K562 (cell line): ENCODE measurements around the gene TIPIN. TPM values are rescaled to one million over a fixed set of nuclear protein-coding genes. Genes with fewer than 3 reads are reported as not detected.

Source experiments
- FOXO4 ChIP-seq: fragments of 450-650 bp; formaldehyde crosslinking; IDR thresholded peaks from 2 replicates; pipeline ENCODE4 v1.4.0; 2020; ENCODE audit warnings: mild to moderate bottlenecking, moderate library complexity
- KDM1A ChIP-seq, 2 experiments: fragments of 450-650 bp; IDR thresholded peaks; 2 replicates each; pipeline ENCODE4 v1.6.1; 2016; ENCODE audit warnings: mild to moderate bottlenecking in 2 of 2
- NFATC3 ChIP-seq: fragments of 450-650 bp; IDR thresholded peaks from 2 replicates; pipeline ENCODE4 v1.6.1; 2017; ENCODE audit warnings: mild to moderate bottlenecking
- NR2C1 ChIP-seq, 2 experiments: fragments of 450-650 bp; IDR thresholded peaks; 2 replicates each; pipeline ENCODE4 v1.6.1; 2017; ENCODE audit warnings: mild to moderate bottlenecking in 2 of 2, antibody characterized with exemption in 1 of 2, inconsistent platforms in 1 of 2, missing compliant biosample characterization in 1 of 2, missing genetic modification characterization in 1 of 2
- RBM39 ChIP-seq: fragments of 200-400 bp; formaldehyde crosslinking; optimal IDR thresholded peaks from 2 replicates; pipeline ENCODE3; 2018; ENCODE audit warnings: low read depth, low read length
- SMAD2 ChIP-seq: fragments of 150-350 bp; IDR thresholded peaks from 2 replicates; pipeline ENCODE4 v1.6.1; 2014; ENCODE audit warnings: low read depth, mild to moderate bottlenecking, low read length
- SMARCC2 ChIP-seq: fragments of 450-650 bp; IDR thresholded peaks from 2 replicates; pipeline ENCODE4 v1.6.1; 2017; ENCODE audit warnings: antibody characterized with exemption, moderate library complexity, mild to moderate bottlenecking, low read depth
- TCFL5 ChIP-seq: fragments of 250-450 bp; sonication (Bioruptor Pico); conservative IDR thresholded peaks from 2 replicates; pipeline ENCODE4 v1.6.1; 2021; ENCODE audit warnings: mild to moderate bottlenecking, moderate library complexity, matching md5 sums
- TFAM ChIP-seq: fragments of 250-450 bp; sonication (Bioruptor Pico); conservative IDR thresholded peaks from 2 replicates; pipeline ENCODE4 v1.5.0; 2021; ENCODE audit warnings: mild to moderate bottlenecking, moderate library complexity
- THRA ChIP-seq: fragments of 450-650 bp; IDR thresholded peaks from 2 replicates; pipeline ENCODE4 v1.6.1; 2017; ENCODE audit warnings: mild to moderate bottlenecking, moderate library complexity
- TOE1 ChIP-seq, 2 experiments: fragments of 450-650 bp in 1 of 2; sonication (generic) in 1 of 2; formaldehyde crosslinking in 1 of 2; IDR thresholded peaks; 2 replicates each; pipeline versions ENCODE4 v1.7.1 to v1.8.0; 2016 to 2022; ENCODE audit warnings: borderline replicate concordance in 2 of 2, mild to moderate bottlenecking in 2 of 2, antibody characterized with exemption in 1 of 2, inconsistent platforms in 1 of 2, low read depth in 1 of 2, missing genetic modification reagents in 1 of 2, moderate library complexity in 1 of 2
- XRCC5 ChIP-seq: fragments of 200-400 bp; formaldehyde crosslinking; IDR thresholded peaks from 2 replicates; pipeline ENCODE4 v1.6.1; 2017; ENCODE audit warnings: low read depth, mild to moderate bottlenecking, low read length
- ZBTB33 ChIP-seq: sonication (generic); formaldehyde crosslinking; IDR thresholded peaks from 2 replicates; pipeline ENCODE4 v1.8.1; 2023; ENCODE audit warnings: mild to moderate bottlenecking, missing genetic modification reagents
- ZEB2 ChIP-seq: fragments of 450-650 bp; IDR thresholded peaks from 2 replicates; pipeline ENCODE4 v1.6.1; 2016
- ZFP91 ChIP-seq: sonication (generic); formaldehyde crosslinking; IDR thresholded peaks from 2 replicates; pipeline ENCODE4 v1.8.0; 2022; ENCODE audit warnings: mild to moderate bottlenecking, missing genetic modification reagents
- ZNF395 ChIP-seq: fragments of 200-800 bp; sonication (Bioruptor generic); IDR thresholded peaks from 2 replicates; pipeline ENCODE4 v1.6.1; 2017; ENCODE audit warnings: missing genetic modification characterization, missing compliant biosample characterization
- ZNF655 ChIP-seq: fragments of 250-450 bp; sonication (Bioruptor Pico); IDR thresholded peaks from 2 replicates; pipeline ENCODE4 v1.5.0; 2021
- ZNF695 ChIP-seq: fragments of 450-650 bp; formaldehyde crosslinking; IDR thresholded peaks from 2 replicates; pipeline ENCODE4 v1.4.0; 2020; ENCODE audit warnings: mild to moderate bottlenecking, moderate library complexity
- polyA plus RNA-seq, 8 experiments: library from polyadenylated mRNA; depleted of rRNA in 4 of 8; stranded (reverse) in 5 of 8; unstranded in 3 of 8; fragments of >200 nt; fragmentation: Nextera tagmentation in 2 of 8; fragmentation: Illumina TruSeq in 1 of 8; extraction: Ambion mirVana in 2 of 8; extraction: Trizol in 1 of 8; gene quantifications; 2 replicates each; pipeline versions ENCODE4 v1.2.1 to v1.2.3, GENCODE V29; 2011 to 2014; ENCODE audit warnings: inconsistent platforms in 1 of 8, missing spikeins in 1 of 8
- total RNA-seq, 7 experiments: library from RNA; depleted of rRNA in 6 of 7; stranded (reverse); fragments of >200 nt in 6 of 7; fragmentation: Illumina TruSeq in 2 of 7; extraction: Trizol in 2 of 7; gene quantifications; 2 replicates each; pipeline versions ENCODE4 v1.2.1 to v1.2.3, GENCODE V29; 2011 to 2021; ENCODE audit warnings: low replicate concordance in 1 of 7

TIPIN gene
- total and polyA plus RNA-seq, 9 of the 15 experiments (the other 6 are each of a cell fraction or from before 2014, with no cell fraction given), result 22.9 to 61.4 (median 42.0) TPM

- no peak for TF ChIP-seq ZNF395 (CRISPR knock-in tag)
- TF ChIP-seq ZFP91 (CRISPR knock-in tag), result no peak
- TF ChIP-seq TOE1 (IDR thresholded peaks at IDR 0.05; ENCODE audit: borderline replicate concordance), result no peak
- TF ChIP-seq TOE1 (CRISPR knock-in tag; IDR thresholded peaks at IDR 0.05; ENCODE audit: borderline replicate concordance, low read depth), result no peak
- no peak for TF ChIP-seq FOXO4 (CRISPR knock-in tag)
- TF ChIP-seq TFAM, result no peak
- TF ChIP-seq TCFL5 (CRISPR knock-in tag), result no peak
- TF ChIP-seq RBM39, result no peak
- TF ChIP-seq ZNF695 (CRISPR knock-in tag), result no peak
- TF ChIP-seq SMAD2, result no peak
- TF ChIP-seq ZBTB33 (CRISPR knock-in tag), result no peak
- TF ChIP-seq ZNF655, result no peak
- TF ChIP-seq THRA, result no peak
- TF ChIP-seq XRCC5, result no peak
- TF ChIP-seq SMARCC2, result no peak
- TF ChIP-seq ZEB2, result no peak
- TF ChIP-seq NR2C1 (IDR thresholded peaks at IDR 0.05), result no peak
- TF ChIP-seq NR2C1 (tag; IDR thresholded peaks at IDR 0.05), result no peak
- TF ChIP-seq NFATC3, result no peak
- peak; percentile 69 to 86 for TF ChIP-seq KDM1A (IDR thresholded peaks at IDR 0.05)
These were observed 64.5 kb downstream of the TIPIN start (continued) for GRCh38 chr15:66291816-66292570.
